SK-N-SH treated with all-trans-retinoic acid at 6 μM for 48 hours (cell line): ENCODE results near the gene OSBPL7.

ENCODE experiments used
- ATAC-seq: fragments of 200-7000 bp; cut with Tn5 transposase; 3 replicates; pipeline ENCODE4 v1.9.1; 2020; ENCODE audit warnings: mild to moderate bottlenecking, moderate library complexity
- ARNTL ChIP-seq: fragments of 450-650 bp; formaldehyde crosslinking; IDR thresholded peaks from 2 replicates; pipeline ENCODE4 v1.5.0; 2020; ENCODE audit warnings: low read depth, mild to moderate bottlenecking, moderate library complexity, borderline replicate concordance
- BACH2 ChIP-seq: fragments of 250-450 bp; sonication (Bioruptor Pico); IDR thresholded peaks from 2 replicates; pipeline ENCODE4 v1.9.0; 2021; ENCODE audit warnings: mild to moderate bottlenecking, borderline replicate concordance
- CSDC2 ChIP-seq: fragments of 250-450 bp; sonication (Bioruptor Pico); IDR thresholded peaks from 2 replicates; pipeline ENCODE4 v1.5.0; 2020; ENCODE audit warnings: mild to moderate bottlenecking, moderate library complexity
- ESRRG ChIP-seq: fragments of 250-450 bp; sonication (Bioruptor Pico); IDR thresholded peaks from 2 replicates; pipeline ENCODE4 v1.6.1; 2021; ENCODE audit warnings: mild to moderate bottlenecking
- GLIS3 ChIP-seq: fragments of 250-450 bp; sonication (Bioruptor Pico); IDR thresholded peaks from 2 replicates; pipeline ENCODE4 v1.5.0; 2020; ENCODE audit warnings: mild to moderate bottlenecking, moderate library complexity
- ISL1 ChIP-seq: fragments of 250-450 bp; sonication (Bioruptor Pico); IDR thresholded peaks from 2 replicates; pipeline ENCODE4 v2.1.2; 2022; ENCODE audit warnings: mild to moderate bottlenecking, moderate library complexity
- OSR1 ChIP-seq: fragments of 250-450 bp; sonication (Bioruptor Pico); IDR thresholded peaks from 2 replicates; pipeline ENCODE4 v1.8.0; 2022; ENCODE audit warnings: moderate library complexity, mild to moderate bottlenecking, inconsistent platforms
- PATZ1 ChIP-seq: fragments of 250-450 bp; sonication (Bioruptor Pico); IDR thresholded peaks from 2 replicates; pipeline ENCODE4 v1.8.0; 2020; ENCODE audit warnings: mild to moderate bottlenecking, moderate library complexity, borderline replicate concordance
- POU6F1 ChIP-seq: fragments of 250-450 bp; sonication (Bioruptor Pico); IDR thresholded peaks from 2 replicates; pipeline ENCODE4 v1.8.0; 2021; ENCODE audit warnings: low read depth, mild to moderate bottlenecking, moderate library complexity, borderline replicate concordance
- PPARA ChIP-seq: fragments of 250-450 bp; sonication (Bioruptor Pico); IDR thresholded peaks from 2 replicates; pipeline ENCODE4 v1.5.0; 2020; ENCODE audit warnings: mild to moderate bottlenecking, borderline replicate concordance
- TCF4 ChIP-seq: fragments of 250-450 bp; sonication (Bioruptor Pico); IDR thresholded peaks from 2 replicates; pipeline ENCODE4 v1.8.0; 2021; ENCODE audit warnings: mild to moderate bottlenecking, moderate library complexity, borderline replicate concordance
- TOX ChIP-seq: fragments of 250-450 bp; sonication (Bioruptor Pico); IDR thresholded peaks from 2 replicates; pipeline ENCODE4 v1.8.0; 2021; ENCODE audit warnings: mild to moderate bottlenecking, moderate library complexity, borderline replicate concordance
- ZC3H10 ChIP-seq: fragments of 250-450 bp; sonication (Bioruptor Pico); IDR thresholded peaks from 2 replicates; pipeline ENCODE4 v1.5.1; 2021; ENCODE audit warnings: mild to moderate bottlenecking, moderate library complexity
- ZFP3 ChIP-seq: fragments of 250-450 bp; sonication (Bioruptor Pico); IDR thresholded peaks from 2 replicates; pipeline ENCODE4 v1.5.0; 2020; ENCODE audit warnings: mild to moderate bottlenecking, moderate library complexity
- ZFP30 ChIP-seq: fragments of 450-650 bp; formaldehyde crosslinking; IDR thresholded peaks from 2 replicates; pipeline ENCODE4 v1.5.0; 2022; ENCODE audit warnings: mild to moderate bottlenecking, moderate library complexity
- ZNF565 ChIP-seq: fragments of 450-650 bp; formaldehyde crosslinking; conservative IDR thresholded peaks from 2 replicates; pipeline ENCODE4 v1.5.0; 2020; ENCODE audit warnings: low read depth, mild to moderate bottlenecking, moderate library complexity
- ZNF70 ChIP-seq: fragments of 450-650 bp; formaldehyde crosslinking; IDR thresholded peaks from 2 replicates; pipeline ENCODE4 v1.5.0; 2020; ENCODE audit warnings: mild to moderate bottlenecking, moderate library complexity
- ZNF8 ChIP-seq: fragments of 450-650 bp; formaldehyde crosslinking; IDR thresholded peaks from 2 replicates; pipeline ENCODE4 v1.5.0; 2020; ENCODE audit warnings: mild to moderate bottlenecking, moderate library complexity
- TF ChIP-seq, protein P1 (sequence below): fragments of 250-450 bp; sonication (Bioruptor Pico); IDR thresholded peaks from 2 replicates; pipeline ENCODE4 v1.5.1; 2020; ENCODE audit warnings: low read depth, mild to moderate bottlenecking, moderate library complexity
- TF ChIP-seq, protein P2 (sequence below): fragments of 250-450 bp; sonication (Bioruptor Pico); IDR thresholded peaks from 2 replicates; pipeline ENCODE4 v1.5.0; 2020; ENCODE audit warnings: mild to moderate bottlenecking, moderate library complexity
- TF ChIP-seq, protein P3 (sequence below): fragments of 250-450 bp; sonication (Bioruptor Pico); IDR thresholded peaks from 2 replicates; pipeline ENCODE4 v1.5.1; 2021; ENCODE audit warnings: mild to moderate bottlenecking, moderate library complexity

Gene OSBPL7

GRCh38 chr17:47834756-47835155, 13.2 kb upstream of the OSBPL7 start:
- TF ChIP-seq ZC3H10 (CRISPR knock-in tag) (no peak), ZNF8 (no peak), BACH2 (CRISPR knock-in tag) (no peak), TOX (CRISPR knock-in tag) (no peak), PPARA (CRISPR knock-in tag) (no peak), TCF4 (CRISPR knock-in tag) (no peak), GLIS3 (no peak), ZNF565 (no peak), CSDC2 (CRISPR knock-in tag) (no peak), ESRRG (CRISPR knock-in tag) (no peak), ZFP3 (no peak), ZFP30 (CRISPR knock-in tag) (no peak), OSR1 (no peak), POU6F1 (no peak), ISL1 (no peak)
- TF ChIP-seq, protein P1, sequence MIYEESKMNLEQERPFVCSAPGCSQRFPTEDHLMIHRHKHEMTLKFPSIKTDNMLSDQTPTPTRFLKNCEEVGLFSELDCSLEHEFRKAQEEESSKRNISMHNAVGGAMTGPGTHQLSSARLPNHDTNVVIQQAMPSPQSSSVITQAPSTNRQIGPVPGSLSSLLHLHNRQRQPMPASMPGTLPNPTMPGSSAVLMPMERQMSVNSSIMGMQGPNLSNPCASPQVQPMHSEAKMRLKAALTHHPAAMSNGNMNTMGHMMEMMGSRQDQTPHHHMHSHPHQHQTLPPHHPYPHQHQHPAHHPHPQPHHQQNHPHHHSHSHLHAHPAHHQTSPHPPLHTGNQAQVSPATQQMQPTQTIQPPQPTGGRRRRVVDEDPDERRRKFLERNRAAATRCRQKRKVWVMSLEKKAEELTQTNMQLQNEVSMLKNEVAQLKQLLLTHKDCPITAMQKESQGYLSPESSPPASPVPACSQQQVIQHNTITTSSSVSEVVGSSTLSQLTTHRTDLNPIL (CRISPR knock-in tag): no peak
- TF ChIP-seq, protein P2, sequence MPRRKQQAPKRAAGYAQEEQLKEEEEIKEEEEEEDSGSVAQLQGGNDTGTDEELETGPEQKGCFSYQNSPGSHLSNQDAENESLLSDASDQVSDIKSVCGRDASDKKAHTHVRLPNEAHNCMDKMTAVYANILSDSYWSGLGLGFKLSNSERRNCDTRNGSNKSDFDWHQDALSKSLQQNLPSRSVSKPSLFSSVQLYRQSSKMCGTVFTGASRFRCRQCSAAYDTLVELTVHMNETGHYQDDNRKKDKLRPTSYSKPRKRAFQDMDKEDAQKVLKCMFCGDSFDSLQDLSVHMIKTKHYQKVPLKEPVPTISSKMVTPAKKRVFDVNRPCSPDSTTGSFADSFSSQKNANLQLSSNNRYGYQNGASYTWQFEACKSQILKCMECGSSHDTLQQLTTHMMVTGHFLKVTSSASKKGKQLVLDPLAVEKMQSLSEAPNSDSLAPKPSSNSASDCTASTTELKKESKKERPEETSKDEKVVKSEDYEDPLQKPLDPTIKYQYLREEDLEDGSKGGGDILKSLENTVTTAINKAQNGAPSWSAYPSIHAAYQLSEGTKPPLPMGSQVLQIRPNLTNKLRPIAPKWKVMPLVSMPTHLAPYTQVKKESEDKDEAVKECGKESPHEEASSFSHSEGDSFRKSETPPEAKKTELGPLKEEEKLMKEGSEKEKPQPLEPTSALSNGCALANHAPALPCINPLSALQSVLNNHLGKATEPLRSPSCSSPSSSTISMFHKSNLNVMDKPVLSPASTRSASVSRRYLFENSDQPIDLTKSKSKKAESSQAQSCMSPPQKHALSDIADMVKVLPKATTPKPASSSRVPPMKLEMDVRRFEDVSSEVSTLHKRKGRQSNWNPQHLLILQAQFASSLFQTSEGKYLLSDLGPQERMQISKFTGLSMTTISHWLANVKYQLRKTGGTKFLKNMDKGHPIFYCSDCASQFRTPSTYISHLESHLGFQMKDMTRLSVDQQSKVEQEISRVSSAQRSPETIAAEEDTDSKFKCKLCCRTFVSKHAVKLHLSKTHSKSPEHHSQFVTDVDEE (CRISPR knock-in tag): no peak
- TF ChIP-seq, protein P3, sequence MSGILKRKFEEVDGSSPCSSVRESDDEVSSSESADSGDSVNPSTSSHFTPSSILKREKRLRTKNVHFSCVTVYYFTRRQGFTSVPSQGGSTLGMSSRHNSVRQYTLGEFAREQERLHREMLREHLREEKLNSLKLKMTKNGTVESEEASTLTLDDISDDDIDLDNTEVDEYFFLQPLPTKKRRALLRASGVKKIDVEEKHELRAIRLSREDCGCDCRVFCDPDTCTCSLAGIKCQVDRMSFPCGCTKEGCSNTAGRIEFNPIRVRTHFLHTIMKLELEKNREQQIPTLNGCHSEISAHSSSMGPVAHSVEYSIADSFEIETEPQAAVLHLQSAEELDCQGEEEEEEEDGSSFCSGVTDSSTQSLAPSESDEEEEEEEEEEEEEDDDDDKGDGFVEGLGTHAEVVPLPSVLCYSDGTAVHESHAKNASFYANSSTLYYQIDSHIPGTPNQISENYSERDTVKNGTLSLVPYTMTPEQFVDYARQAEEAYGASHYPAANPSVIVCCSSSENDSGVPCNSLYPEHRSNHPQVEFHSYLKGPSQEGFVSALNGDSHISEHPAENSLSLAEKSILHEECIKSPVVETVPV (CRISPR knock-in tag): no peak
- no peak for ATAC-seq

DNA sequence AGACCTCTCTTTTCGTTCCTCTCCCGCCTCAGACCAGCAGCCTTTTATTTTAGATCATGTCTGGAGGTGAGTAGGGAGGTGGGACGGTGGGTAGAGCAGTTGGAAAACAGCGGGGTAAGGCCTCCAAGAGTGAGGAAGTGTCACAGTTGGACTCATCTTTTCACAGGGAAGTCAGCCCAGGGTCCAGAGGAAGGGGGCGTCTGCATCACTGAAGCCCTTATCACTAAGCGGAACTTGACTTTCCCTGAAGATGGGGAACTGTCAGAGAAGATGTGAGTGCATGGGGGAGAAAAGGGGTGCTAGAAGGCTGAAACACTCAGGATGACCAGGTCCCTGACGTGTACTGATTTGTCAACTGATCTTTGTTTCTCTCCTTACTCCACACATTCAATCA, 10.3 kb upstream of the OSBPL7 start:
- TF ChIP-seq ARNTL (CRISPR knock-in tag) (no peak), ZFP3 (no peak), POU6F1 (no peak), GLIS3 (no peak), TOX (CRISPR knock-in tag) (no peak), BACH2 (CRISPR knock-in tag) (no peak), OSR1 (no peak), CSDC2 (CRISPR knock-in tag) (no peak), ZNF70 (CRISPR knock-in tag) (no peak), PPARA (CRISPR knock-in tag) (no peak), PATZ1 (no peak), ZC3H10 (CRISPR knock-in tag) (no peak), ESRRG (CRISPR knock-in tag) (no peak)
- TF ChIP-seq, protein P3 (CRISPR knock-in tag): no peak
- TF ChIP-seq, protein P1 (CRISPR knock-in tag): no peak
- peak; percentile 41 for ATAC-seq
